NCI-H460 (cell line): Measurements from ENCODE around the gene PIGC. TPM values are rescaled to one million over a fixed set of nuclear protein-coding genes. Genes with fewer than 3 reads are reported as not detected.
"Not testable (repeated sequence)": the region's sequence is repeated elsewhere in the genome, so short reads cannot be mapped to it uniquely, and the experiment has no call there.

Experiments used
- DNase-seq: peaks from one replicate; pipeline ENCODE4 v3.0.0-alpha.2; 2016; ENCODE audit warnings: low read depth; ENCODE audit errors: extremely low read depth
- total RNA-seq: library from RNA; depleted of rRNA; stranded (reverse); fragments of >200 nt; shearing (Covaris generic); gene quantifications from 2 replicates; pipeline ENCODE4 v1.2.3, GENCODE V29; 2014

PIGC gene
- total RNA-seq, 1 experiment from 2014 or later = 30.9 TPM

- DNase-seq = no peak
Observed at GRCh38 chr1:172467446-172467845, 23.6 kb upstream of the PIGC start.

- DNase-seq = no peak
Observed at GRCh38 chr1:172466795-172467407, 23.0 kb upstream of the PIGC start.

- no peak for DNase-seq
Observed at GRCh38 chr1:172465617-172466016, 21.7 kb upstream of the PIGC start.

- no peak for DNase-seq
Observed at GRCh38 chr1:172460887-172461315, 17.0 kb upstream of the PIGC start.

- no peak for DNase-seq
Observed at GRCh38 chr1:172460177-172460576, 16.3 kb upstream of the PIGC start.

GRCh38 chr1:172457479-172458130, 13.7 kb upstream of the PIGC start:
- DNase-seq = no peak

- no peak for DNase-seq
Observed at GRCh38 chr1:172456344-172456769, 12.5 kb upstream of the PIGC start.

GRCh38 chr1:172455451-172455850, 11.6 kb upstream of the PIGC start:
- no peak for DNase-seq

GRCh38 chr1:172453607-172454006, 9.7 kb upstream of the PIGC start:
- no peak for DNase-seq

GRCh38 chr1:172453153-172453545, 9.3 kb upstream of the PIGC start:
- DNase-seq = no peak

GRCh38 chr1:172452536-172453152, 8.8 kb upstream of the PIGC start:
- no peak for DNase-seq

GRCh38 chr1:172451002-172451443, 7.2 kb upstream of the PIGC start:
- peak; percentile 64 for DNase-seq

- DNase-seq = no peak
Observed at GRCh38 chr1:172450524-172450885, 6.6 kb upstream of the PIGC start.

GRCh38 chr1:172449585-172450523, 6.0 kb upstream of the PIGC start:
- peak; percentile 91 for DNase-seq

GRCh38 chr1:172448995-172449584, 5.2 kb upstream of the PIGC start:
- peak; percentile 81 for DNase-seq

GRCh38 chr1:172447641-172448040, 3.8 kb upstream of the PIGC start:
- DNase-seq = no peak

GRCh38 chr1:172446547-172446946, 2.7 kb upstream of the PIGC start:
- DNase-seq = no peak

- DNase-seq = no peak
Observed at GRCh38 chr1:172442843-172443565, 865 bp downstream of the PIGC start.

- no peak for DNase-seq
Observed at GRCh38 chr1:172442404-172442803, 1.5 kb downstream of the PIGC start.

GRCh38 chr1:172437183-172437582, 6.7 kb downstream of the PIGC start:
- not testable (repeated sequence) for DNase-seq
